K562 (cell line): Measurements from ENCODE around the gene CDK11B. TPM values are rescaled to one million over a fixed set of nuclear protein-coding genes. Genes with fewer than 3 reads are reported as not detected.

Experiments
- ATAC-seq: fragments of 200-7000 bp; cut with Tn5 transposase; 3 replicates; pipeline ENCODE4 v1.9.1; 2020; ENCODE audit warnings: moderate library complexity
- BruUV-seq: library from RNA; stranded (reverse); fragments of 400-500 nt; replicated peaks from 2 replicates; lab custom pipeline; 2021; lab: Mats Ljungman, UMichigan
- CTCF ChIA-PET: fragments of 300-600 bp; formaldehyde crosslinking; extraction: SDS; loops from one replicate; lab custom pipeline; 2021; ENCODE audit warnings: low intra/inter-chr PET ratio; lab: Yijun Ruan, JAX
- POLR2A ChIA-PET: fragments of 300-600, 350-650 bp; sonication (Branson Sonifier 250); formaldehyde crosslinking; extraction: SDS; loops from one replicate; lab custom pipeline; 2021; ENCODE audit warnings: antibody characterized with exemption, inconsistent platforms; lab: Yijun Ruan, JAX
- DNase-seq, 4 experiments: peaks; one replicate each; pipeline versions ENCODE4 v3.0.0 to v3.0.0-alpha.2; 2011 to 2018; ENCODE audit warnings: low spot score in 3 of 4, mixed read lengths in 3 of 4; ENCODE audit errors: extremely low read depth in 1 of 4
- FAIRE-seq: peaks from 2 replicates; lab custom pipeline; 2011; peaks lifted over from hg19 to GRCh38; lab: Jason Lieb, UNC
- H2AFZ ChIP-seq: 2 replicates; pipeline ENCODE4 v1.6.0; 2011; ENCODE audit warnings: low read depth, low read length, control low read depth, inconsistent platforms
- H3K27ac ChIP-seq: fragments of 200-600 bp; 3 replicates; pipeline ENCODE4 v1.8.0; 2011; ENCODE audit warnings: low read depth, mild to moderate bottlenecking, control low read depth, inconsistent platforms, low read length, moderate library complexity, mixed read lengths; ENCODE audit errors: extremely low read depth
- H3K27me3 ChIP-seq, 2 experiments: fragments of 300-600 bp in 1 of 2; 2 replicates in 1 of 2; 3 replicates in 1 of 2; pipeline versions ENCODE4 v1.6.0 to v1.8.0; 2011; ENCODE audit warnings: inconsistent platforms in 2 of 2, low read length in 2 of 2, mild to moderate bottlenecking in 1 of 2, mixed read lengths in 1 of 2, moderate library complexity in 1 of 2; ENCODE audit not compliant: control insufficient read depth in 2 of 2, insufficient read depth in 2 of 2
- H3K36me3 ChIP-seq: fragments of 300-600 bp; 3 replicates; pipeline ENCODE4 v1.8.0; 2011; ENCODE audit warnings: mild to moderate bottlenecking, low read length, inconsistent platforms; ENCODE audit not compliant: control insufficient read depth, insufficient read depth
- H3K4me1 ChIP-seq, 2 experiments: fragments of 200-600 bp in 1 of 2; replicated peaks in 1 of 2; 2 replicates in 1 of 2; 3 replicates in 1 of 2; pipeline versions ENCODE4 v1.5.1 to v1.8.0; 2011; ENCODE audit warnings: inconsistent platforms in 2 of 2, low read length in 2 of 2, mild to moderate bottlenecking in 1 of 2, mixed read lengths in 1 of 2, moderate library complexity in 1 of 2; ENCODE audit not compliant: control insufficient read depth in 2 of 2, insufficient read depth in 2 of 2
- H3K4me2 ChIP-seq: 2 replicates; pipeline ENCODE4 v1.6.1; 2011; ENCODE audit warnings: low read length, control low read depth, inconsistent platforms, mixed read lengths; ENCODE audit not compliant: insufficient read depth
- H3K4me3 ChIP-seq: fragments of 200-600 bp; sonication (generic), shearing (Covaris generic); 2 replicates; pipeline ENCODE4 v1.5.1; 2016; ENCODE audit warnings: control low read depth, inconsistent platforms
- H3K79me2 ChIP-seq: fragments of 200-600 bp; 3 replicates; pipeline ENCODE4 v1.8.0; 2011; ENCODE audit warnings: low read length, inconsistent platforms; ENCODE audit not compliant: control insufficient read depth, insufficient read depth
- H3K9ac ChIP-seq, 2 experiments: 2 replicates each; pipeline versions ENCODE4 v1.6.0 to v1.6.1; 2011; ENCODE audit warnings: low read depth in 2 of 2, low read length in 2 of 2, control low read depth in 1 of 2, inconsistent platforms in 1 of 2, mild to moderate bottlenecking in 1 of 2, mixed read lengths in 1 of 2; ENCODE audit not compliant: insufficient read depth in 1 of 2
- H3K9me1 ChIP-seq: one replicate; pipeline ENCODE4 v1.6.0; 2011; ENCODE audit warnings: inconsistent platforms, mild to moderate bottlenecking, low read length, moderate library complexity; ENCODE audit not compliant: control insufficient read depth, insufficient read depth
- H3K9me3 ChIP-seq: replicated peaks from 2 replicates; pipeline ENCODE4 v1.5.1; 2011; ENCODE audit warnings: low read depth, low read length, inconsistent platforms; ENCODE audit not compliant: control insufficient read depth, insufficient read depth
- H4K20me1 ChIP-seq: replicated peaks from 2 replicates; pipeline ENCODE4 v1.6.1; 2011; ENCODE audit warnings: low read length, inconsistent platforms, mixed read lengths; ENCODE audit not compliant: control insufficient read depth, insufficient read depth
- E2F4 ChIP-seq: sonication (generic); formaldehyde crosslinking; IDR thresholded peaks from 2 replicates; pipeline ENCODE4 v1.8.0; 2022; ENCODE audit warnings: mild to moderate bottlenecking, low read depth, missing genetic modification reagents
- HLTF ChIP-seq: fragments of 450-650 bp; IDR thresholded peaks from 2 replicates; pipeline ENCODE4 v1.6.1; 2016
- MEF2A ChIP-seq: IDR thresholded peaks from 2 replicates; pipeline ENCODE4 v1.6.1; 2011; ENCODE audit warnings: low read depth, mild to moderate bottlenecking, low read length, moderate library complexity; ENCODE audit not compliant: control insufficient read depth
- ZNF584 ChIP-seq: fragments of 200-800 bp; sonication (Bioruptor generic); IDR thresholded peaks from 2 replicates; pipeline ENCODE4 v1.6.1; 2016; ENCODE audit warnings: low read depth, mild to moderate bottlenecking, missing genetic modification characterization, missing compliant biosample characterization
- ZNF830 ChIP-seq: fragments of 250-450 bp; sonication (Bioruptor Pico); IDR thresholded peaks from 2 replicates; pipeline ENCODE4 v1.5.0; 2021; ENCODE audit warnings: mild to moderate bottlenecking
- WGBS: fragments of 100-300 bp; shearing (Covaris generic); methylation state at CpG from one replicate; pipeline ENCODE4 v1.1.6; 2016; ENCODE audit warnings: low coverage, mixed read lengths; ENCODE audit not compliant: insufficient coverage; ENCODE audit errors: missing lambda C conversion rate; 5-methylcytosine and 5-hydroxymethylcytosine counted together
- in situ Hi-C: fragments of 300-500 bp; cut with MboI; formaldehyde crosslinking; loops from 4 replicates; pipeline ENCODE4 v1.15.0; 2018; ENCODE audit warnings: inconsistent platforms, mixed read lengths
- intact Hi-C: fragments of 100-400 bp; cut with micrococcal nuclease; formaldehyde crosslinking; loops from 2 replicates; pipeline ENCODE4 v1.14.2; 2022
- polyA plus RNA-seq, 8 experiments: library from polyadenylated mRNA; depleted of rRNA in 4 of 8; stranded (reverse) in 5 of 8; unstranded in 3 of 8; fragments of >200 nt; fragmentation: Nextera tagmentation in 2 of 8; fragmentation: Illumina TruSeq in 1 of 8; extraction: Ambion mirVana in 2 of 8; extraction: Trizol in 1 of 8; gene quantifications; 2 replicates each; pipeline versions ENCODE4 v1.2.1 to v1.2.3, GENCODE V29; 2011 to 2014; ENCODE audit warnings: inconsistent platforms in 1 of 8, missing spikeins in 1 of 8
- total RNA-seq, 7 experiments: library from RNA; depleted of rRNA in 6 of 7; stranded (reverse); fragments of >200 nt in 6 of 7; fragmentation: Illumina TruSeq in 2 of 7; extraction: Trizol in 2 of 7; gene quantifications; 2 replicates each; pipeline versions ENCODE4 v1.2.1 to v1.2.3, GENCODE V29; 2011 to 2021; ENCODE audit warnings: low replicate concordance in 1 of 7

CDK11B gene
- total and polyA plus RNA-seq, 9 of the 15 experiments (the other 6 are each of a cell fraction or from before 2014, with no cell fraction given), result 2.8 to 52.2 (median 19.5) TPM

GRCh38 chr1:1630965-1631781, 27.6 kb downstream of the CDK11B start:
- H3K9ac ChIP-seq, result no peak overlapping the region
- intact Hi-C loops, result no loop called here
- ChIA-PET CTCF (no interaction called here), POLR2A (no interaction called here)
- no peaks in the 10 kb centered on the region for H3K79me2 ChIP-seq
- no peak for TF ChIP-seq MEF2A
- TF ChIP-seq ZNF584, result no peak
- TF ChIP-seq HLTF, result no peak
- no peak for TF ChIP-seq E2F4 (CRISPR knock-in tag)
- no peak for TF ChIP-seq ZNF830 (CRISPR knock-in tag)
- H3K4me3 ChIP-seq, result no peak overlapping the region
- DNase-seq (no peak), FAIRE-seq (no peak), ATAC-seq (no peak)
- no peaks in the 10 kb centered on the region for H3K9me1 ChIP-seq
- peaks cover 0 to 33% of the 10 kb centered on the region in 2 experiments; a peak in 3 of 5 replicates for H3K4me1 ChIP-seq
- H3K9me3 ChIP-seq, result no peaks in the 10 kb centered on the region
- no peaks in the 10 kb centered on the region; the same call in 2 of the 3 replicates for H3K36me3 ChIP-seq
- WGBS, result 96% methylated on average over 20 of the region's 79 CpGs
- H2AFZ ChIP-seq, result no peak overlapping the region
- H3K4me2 ChIP-seq, result no peak overlapping the region
- in situ Hi-C loops, result no loop called here
- H3K27me3 ChIP-seq, result no peaks in the 10 kb centered on the region
- no peaks in the 10 kb centered on the region for H4K20me1 ChIP-seq
- BruUV-seq, result no TSS peak
- H3K27ac ChIP-seq, result no peak overlapping the region
